A673 (cell line): ENCODE results near the gene HAPLN3.

Experiments used
- CTCF ChIP-seq: fragments of 300-800, 200-600 bp; sonication (generic); conservative IDR thresholded peaks from 2 replicates; pipeline ENCODE4 v1.5.1; 2017; ENCODE audit warnings: low read depth, mild to moderate bottlenecking, antibody characterized with exemption, low read length, moderate library complexity, mixed read lengths
- EZH2 ChIP-seq: fragments of 200-600 bp; sonication (generic); IDR thresholded peaks from 2 replicates; pipeline ENCODE4 v1.6.1; 2017; ENCODE audit warnings: borderline replicate concordance, low read depth, mild to moderate bottlenecking, mixed read lengths, antibody characterized with exemption, low read length; ENCODE audit not compliant: poor library complexity, severe bottlenecking

GRCh38 chr15:88828791-88829190 lies 66.6 kb downstream of the HAPLN3 start:
- TF ChIP-seq CTCF (no peak), EZH2 (no peak)
